Ascending aorta (tissue), 2 donors: ENCODE data around the gene HID1. TPM values are rescaled to one million over a fixed set of nuclear protein-coding genes. Genes with fewer than 3 reads are reported as not detected.

Experiments used
- DNase-seq, 2 donors: peaks; one replicate each; pipeline ENCODE4 v3.0.0-alpha.2; 2019; ENCODE audit warnings: low spot score in 2 of 2
- H3K27ac ChIP-seq, 2 donors: fragments of 200-600 bp; sonication (generic); one replicate each; pipeline ENCODE4 v1.5.1; 2016 to 2017; ENCODE audit warnings: mild to moderate bottlenecking in 1 of 2
- H3K27me3 ChIP-seq: fragments of 200-600 bp; sonication (generic); one replicate; pipeline ENCODE4 v1.5.1; 2017
- H3K36me3 ChIP-seq, 2 donors: fragments of 200-600 bp; sonication (generic); one replicate each; pipeline ENCODE4 v1.5.1; 2016
- H3K4me1 ChIP-seq, 2 donors: fragments of 200-600 bp; sonication (generic); one replicate each; pipeline ENCODE4 v1.5.1; 2016 to 2017; ENCODE audit warnings: mild to moderate bottlenecking in 1 of 2
- H3K4me3 ChIP-seq, 2 donors: fragments of 200-600 bp; sonication (generic); one replicate each; pipeline ENCODE4 v1.5.1; 2016 to 2017; ENCODE audit warnings: mild to moderate bottlenecking in 1 of 2
- H3K9me3 ChIP-seq, 2 donors: fragments of 200-600 bp; sonication (generic); one replicate each; pipeline ENCODE4 v1.5.1; 2016
- CTCF ChIP-seq, 3 experiments: fragments of 200-600 bp in 2 of 3; fragments of 450-650 bp in 1 of 3; sonication (generic) in 2 of 3; IDR thresholded peaks; one replicate each; pipeline ENCODE4 v1.5.1; 2016 to 2019; ENCODE audit warnings: antibody characterized with exemption in 3 of 3, mild to moderate bottlenecking in 1 of 3, moderate library complexity in 1 of 3
- intact Hi-C: fragments of 100-400 bp; cut with DNase I; formaldehyde crosslinking; loops from one replicate; pipeline ENCODE4 v1.15.1; 2023
- total RNA-seq: library from RNA; depleted of rRNA; stranded (reverse); fragments of >200 nt; gene quantifications from one replicate; pipeline ENCODE4 v1.1.0, GENCODE V29; 2016

The HID1 gene
- total RNA-seq, 1 donor from 2014 or later, result 103 TPM

DNA sequence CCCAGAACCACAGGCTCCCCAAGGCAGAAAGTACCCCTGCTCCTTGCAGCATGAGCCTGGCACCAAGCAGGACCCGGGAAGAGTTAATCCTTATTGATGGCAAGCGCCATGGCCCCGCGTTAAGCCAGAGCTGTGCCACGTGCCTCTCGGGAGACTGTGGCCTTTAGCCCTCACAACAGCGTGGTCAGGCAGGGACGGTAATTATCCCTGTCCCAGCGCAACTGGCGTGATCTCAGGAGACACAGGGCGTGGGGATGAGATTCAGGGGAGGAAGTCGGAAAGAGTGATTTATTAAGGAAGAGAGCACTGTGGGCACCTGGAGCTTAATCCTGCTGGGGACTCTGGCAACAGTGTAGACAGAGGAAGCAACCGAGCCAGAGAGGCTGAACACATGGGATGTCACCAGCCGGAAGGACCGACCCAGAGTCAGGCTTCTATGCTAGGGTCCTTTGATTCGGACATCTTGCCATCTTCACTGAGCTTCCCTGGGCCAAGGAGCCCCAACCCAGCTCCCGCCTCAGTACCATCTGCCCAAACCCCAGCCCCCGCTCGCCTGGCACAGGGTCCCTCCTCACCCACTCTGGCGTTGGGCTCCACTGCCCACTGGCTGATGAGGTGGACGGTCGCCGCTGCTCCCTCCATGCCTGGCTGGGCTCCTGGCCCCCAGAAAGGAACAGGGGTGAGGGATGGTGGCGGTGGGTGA, 20.0 kb downstream of the HID1 start:
- intact Hi-C loops, result no loop called here
- H3K36me3 ChIP-seq, result no peaks in the 10 kb centered on the region

DNA sequence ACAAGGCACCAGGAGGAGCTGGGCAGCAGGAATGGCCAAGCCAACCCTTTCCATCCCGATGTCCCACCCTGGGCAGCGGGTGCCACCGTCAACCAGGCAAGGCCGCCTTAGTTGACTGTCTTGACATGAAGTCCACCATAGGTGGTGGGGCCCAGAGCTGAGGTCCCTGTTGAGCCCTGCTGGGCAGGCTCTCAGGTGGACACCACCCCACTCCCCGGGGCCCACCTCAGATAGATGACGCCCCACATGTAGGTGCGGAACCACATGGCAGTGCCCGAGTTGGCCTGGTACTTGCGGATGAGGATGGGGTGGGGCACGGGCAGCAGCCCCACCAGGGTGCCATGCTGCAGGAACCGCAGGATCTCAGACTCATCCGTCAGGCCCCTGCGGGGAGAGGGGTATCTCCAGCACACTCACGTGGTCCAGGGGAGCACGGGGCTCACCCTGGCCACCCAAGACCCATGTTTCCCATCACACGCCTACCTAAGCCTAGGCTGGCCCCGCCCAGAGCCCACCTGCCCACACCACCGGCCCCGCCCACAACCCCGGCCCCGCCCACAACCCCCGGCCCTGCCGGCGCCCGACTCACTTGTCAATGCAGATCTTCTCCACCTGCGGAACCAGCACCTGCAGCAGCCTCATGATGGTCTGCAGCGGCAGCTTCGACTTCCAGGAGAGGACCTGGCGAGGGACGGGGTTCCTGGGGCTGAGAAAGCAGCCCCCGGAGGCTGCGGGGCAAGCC, 20.7 kb downstream of the HID1 start:
- no peak for DNase-seq

More for the DNA sequence above, 20.0 kb downstream of the HID1 start:
- H3K4me1 ChIP-seq, result no peaks in the 10 kb centered on the region
- DNase-seq, result no peak
- H3K4me3 ChIP-seq, result no peak overlapping the region
- H3K27ac ChIP-seq, result no peak overlapping the region
- no peaks in the 10 kb centered on the region for H3K9me3 ChIP-seq
- H3K27me3 ChIP-seq, result no peaks in the 10 kb centered on the region
- no peak for TF ChIP-seq CTCF (IDR thresholded peaks at IDR 0.05)

DNA sequence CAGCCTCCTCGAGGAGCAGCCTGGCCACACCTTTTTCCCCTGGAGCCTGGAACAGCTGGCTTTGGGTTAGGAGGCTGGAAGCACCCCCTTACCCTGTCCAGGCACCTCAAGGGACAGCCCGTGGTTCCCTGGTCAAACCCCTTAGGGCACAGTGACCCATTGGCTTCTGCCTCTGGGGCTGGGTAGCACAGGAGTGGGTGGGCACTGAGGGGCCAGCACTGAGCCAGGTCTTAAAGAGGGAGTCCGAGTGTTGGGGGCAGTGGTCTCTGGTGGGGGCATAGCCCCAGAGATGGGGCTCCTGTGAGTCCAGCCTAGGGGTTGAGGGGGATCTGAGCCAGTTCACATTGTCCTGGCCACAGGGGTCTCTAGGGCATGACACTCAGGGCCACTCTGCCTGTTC, 21.5 kb downstream of the HID1 start:
- TF ChIP-seq CTCF (IDR thresholded peaks at IDR 0.05), result no peak
- Histone ChIP-seq H3K36me3 (no peaks in the 10 kb centered on the region), H3K27me3 (no peaks in the 10 kb centered on the region), H3K27ac (no peak overlapping the region), H3K4me1 (no peaks in the 10 kb centered on the region), H3K4me3 (no peak overlapping the region), H3K9me3 (no peaks in the 10 kb centered on the region)
- DNase-seq, result no peak
- intact Hi-C loops, result no loop called here

More for the DNA sequence above, 20.7 kb downstream of the HID1 start:
- intact Hi-C loops, result no loop called here
- Histone ChIP-seq H3K4me3 (no peak overlapping the region), H3K9me3 (no peaks in the 10 kb centered on the region), H3K36me3 (no peaks in the 10 kb centered on the region), H3K4me1 (no peaks in the 10 kb centered on the region), H3K27me3 (no peaks in the 10 kb centered on the region), H3K27ac (no peak overlapping the region)
- TF ChIP-seq CTCF (IDR thresholded peaks at IDR 0.05), result no peak

GRCh38 chr17:74950207-74950606, 22.4 kb downstream of the HID1 start:
- no peak overlapping the region for H3K27ac ChIP-seq
- H3K36me3 ChIP-seq, result no peaks in the 10 kb centered on the region
- H3K27me3 ChIP-seq, result no peaks in the 10 kb centered on the region
- intact Hi-C loops, result no loop called here
- H3K4me3 ChIP-seq, result no peak overlapping the region
- H3K9me3 ChIP-seq, result no peaks in the 10 kb centered on the region
- TF ChIP-seq CTCF (IDR thresholded peaks at IDR 0.05), result no peak
- no peak for DNase-seq
- H3K4me1 ChIP-seq, result no peaks in the 10 kb centered on the region

GRCh38 chr17:74949455-74950115, 23.0 kb downstream of the HID1 start:
- Histone ChIP-seq H3K4me1 (no peaks in the 10 kb centered on the region), H3K36me3 (no peaks in the 10 kb centered on the region), H3K27me3 (no peaks in the 10 kb centered on the region), H3K27ac (no peak overlapping the region), H3K9me3 (no peaks in the 10 kb centered on the region), H3K4me3 (no peak overlapping the region)
- no peak for DNase-seq
- intact Hi-C loops, result no loop called here
- TF ChIP-seq CTCF (IDR thresholded peaks at IDR 0.05), result no peak
